ENCODE data around the gene PHF11.

Gene PHF11

GRCh38 chr13:49495783-49496762 is at the start of gene PHF11:
PHF11 (plus strand) TSS chr13:49495953; CDS start chr13:49496002, 49 bp downstream.
- H3K9me3 ChIP-seq (ENCODE audit: severe bottlenecking), result no peaks in the 10 kb centered on the region
- peak; percentile 46 for DNase-seq (ENCODE audit: low spot score)
- peak; percentile 75 for ATAC-seq (ENCODE audit: low read depth)
- no peak for TF ChIP-seq CTCF (IDR thresholded peaks at IDR 0.05; ENCODE audit: poor library complexity, severe bottlenecking)
- no peaks in the 10 kb centered on the region for H3K27me3 ChIP-seq (ENCODE audit: insufficient read depth, poor library complexity, severe bottlenecking)
- peaks cover 3% of the 10 kb centered on the region for H3K4me1 ChIP-seq (ENCODE audit: insufficient read depth, poor library complexity, severe bottlenecking)
- peak within 1 kb of the TSS; percentile 74 for H3K27ac ChIP-seq (ENCODE audit: poor library complexity, severe bottlenecking)
- H3K4me3 ChIP-seq (ENCODE audit: severe bottlenecking), result peak within 1 kb of the TSS; percentile 53
- no peaks in the 10 kb centered on the region; the same call in 1 of the 2 replicates for H3K36me3 ChIP-seq (ENCODE audit: low read depth)

- Histone ChIP-seq H3K27me3 (ENCODE audit: insufficient read depth, poor library complexity, severe bottlenecking) (no peaks in the 10 kb centered on the region), H3K4me3 (ENCODE audit: severe bottlenecking) (no peak overlapping the region), H3K36me3 (ENCODE audit: low read depth) (no peaks in the 10 kb centered on the region), H3K9me3 (ENCODE audit: severe bottlenecking) (no peaks in the 10 kb centered on the region), H3K4me1 (ENCODE audit: insufficient read depth, poor library complexity, severe bottlenecking) (peaks cover 12% of the 10 kb centered on the region), H3K27ac (ENCODE audit: poor library complexity, severe bottlenecking) (no peak overlapping the region)
- DNase-seq (ENCODE audit: low spot score), result no peak
- TF ChIP-seq CTCF (IDR thresholded peaks at IDR 0.05; ENCODE audit: poor library complexity, severe bottlenecking), result no peak
- no peak for ATAC-seq (ENCODE audit: low read depth)
Observed at GRCh38 chr13:49446473-49446872, 49.3 kb upstream of the PHF11 start.

- ATAC-seq (ENCODE audit: low read depth), result no peak
- peaks cover 12% of the 10 kb centered on the region for H3K4me1 ChIP-seq (ENCODE audit: insufficient read depth, poor library complexity, severe bottlenecking)
- no peak overlapping the region for H3K4me3 ChIP-seq (ENCODE audit: severe bottlenecking)
- H3K9me3 ChIP-seq (ENCODE audit: severe bottlenecking), result no peaks in the 10 kb centered on the region
- TF ChIP-seq CTCF (IDR thresholded peaks at IDR 0.05; ENCODE audit: poor library complexity, severe bottlenecking), result no peak
- 0 out of 2 replicates have a peak, but pooled peaks cover 3% of the 10 kb centered on the region for H3K36me3 ChIP-seq (ENCODE audit: low read depth)
- DNase-seq (ENCODE audit: low spot score), result no peak
- no peaks in the 10 kb centered on the region for H3K27me3 ChIP-seq (ENCODE audit: insufficient read depth, poor library complexity, severe bottlenecking)
- no peak overlapping the region for H3K27ac ChIP-seq (ENCODE audit: poor library complexity, severe bottlenecking)
Observed at GRCh38 chr13:49448753-49449152, 47.0 kb upstream of the PHF11 start.

- TF ChIP-seq CTCF (IDR thresholded peaks at IDR 0.05; ENCODE audit: poor library complexity, severe bottlenecking), result no peak
- no peak overlapping the region for H3K27ac ChIP-seq (ENCODE audit: poor library complexity, severe bottlenecking)
- peaks cover 12% of the 10 kb centered on the region for H3K4me1 ChIP-seq (ENCODE audit: insufficient read depth, poor library complexity, severe bottlenecking)
- H3K4me3 ChIP-seq (ENCODE audit: severe bottlenecking), result no peak overlapping the region
- ATAC-seq (ENCODE audit: low read depth) (no peak), DNase-seq (ENCODE audit: low spot score) (no peak)
- H3K36me3 ChIP-seq (ENCODE audit: low read depth), result 0 out of 2 replicates have a peak, but pooled peaks cover 3% of the 10 kb centered on the region
- no peaks in the 10 kb centered on the region for H3K27me3 ChIP-seq (ENCODE audit: insufficient read depth, poor library complexity, severe bottlenecking)
- no peaks in the 10 kb centered on the region for H3K9me3 ChIP-seq (ENCODE audit: severe bottlenecking)
Observed at GRCh38 chr13:49450105-49450819, 45.5 kb upstream of the PHF11 start.

Data from RWPE2 (cell line).